CD4-positive, alpha-beta T cell (primary cell): ENCODE results near the gene CD226. TPM values are rescaled to one million over a fixed set of nuclear protein-coding genes. Genes with fewer than 3 reads are reported as not detected.
A peak's percentile ranks its signal among the peaks of the same experiment; 100 is the strongest.

Source experiments
- ATAC-seq: fragments of 200-7000 bp; cut with Tn5 transposase; one replicate; pipeline ENCODE4 v1.10.0; 2022; ENCODE audit warnings: mild to moderate bottlenecking; ENCODE audit not compliant: poor library complexity
- CTCF ChIA-PET: fragments of 350-600 bp; sonication (Branson Sonifier 250); formaldehyde crosslinking; loops from one replicate; lab custom pipeline; 2021; ENCODE audit warnings: antibody characterized with exemption, inconsistent platforms; lab: Charles Lee
- POLR2A ChIA-PET: fragments of 350-600 bp; sonication (Branson Sonifier 250); formaldehyde crosslinking; loops from one replicate; lab custom pipeline; 2021; ENCODE audit warnings: antibody characterized with exemption, inconsistent platforms; lab: Charles Lee
- DNase-seq, 14 experiments: peaks; one replicate each; pipeline ENCODE4 v3.0.0-alpha.2; 2013 to 2020; ENCODE audit warnings: mixed read lengths in 2 of 14
- H3K27ac ChIP-seq, 2 donors: one replicate each; pipeline versions ENCODE4 v1.5.1 to v1.7.0; 2013; ENCODE audit warnings: low read length in 2 of 2, low read depth in 1 of 2, mild to moderate bottlenecking in 1 of 2
- H3K27me3 ChIP-seq, 2 experiments: 1 replicate in 1 of 2; 2 replicates in 1 of 2; pipeline versions ENCODE4 v1.6.1 to v1.7.0; 2013; ENCODE audit warnings: low read length in 2 of 2, control low read depth in 1 of 2, mild to moderate bottlenecking in 1 of 2, moderate library complexity in 1 of 2; ENCODE audit not compliant: insufficient read depth in 2 of 2, control insufficient read depth in 1 of 2
- H3K36me3 ChIP-seq: one replicate; pipeline ENCODE4 v1.6.1; 2013; ENCODE audit warnings: low read length, control low read depth; ENCODE audit not compliant: insufficient read depth
- H3K4me1 ChIP-seq: one replicate; pipeline ENCODE4 v1.6.1; 2013; ENCODE audit warnings: low read length, control low read depth; ENCODE audit not compliant: insufficient read depth
- H3K4me3 ChIP-seq: one replicate; pipeline ENCODE4 v1.5.1; 2013; ENCODE audit warnings: mild to moderate bottlenecking, low read length, moderate library complexity
- H3K9me3 ChIP-seq, 2 experiments: 1 replicate in 1 of 2; 2 replicates in 1 of 2; pipeline versions ENCODE4 v1.6.1 to v1.7.0; 2013; ENCODE audit warnings: low read length in 2 of 2, mild to moderate bottlenecking in 2 of 2, control low read depth in 1 of 2, moderate library complexity in 1 of 2; ENCODE audit not compliant: control insufficient read depth in 1 of 2, insufficient read depth in 1 of 2
- H3K27ac Mint-ChIP-seq: one replicate; pipeline ENCODE4 v1.8.0; 2020; ENCODE audit warnings: mixed read lengths
- H3K27me3 Mint-ChIP-seq: one replicate; pipeline ENCODE4 v1.8.0; 2021; ENCODE audit warnings: mixed read lengths
- H3K36me3 Mint-ChIP-seq: one replicate; pipeline ENCODE4 v1.8.0; 2021; ENCODE audit warnings: low read depth, mixed read lengths
- H3K4me1 Mint-ChIP-seq: one replicate; pipeline ENCODE4 v1.8.0; 2021; ENCODE audit warnings: low read depth, mixed read lengths
- H3K4me3 Mint-ChIP-seq: one replicate; pipeline ENCODE4 v1.8.0; 2020; ENCODE audit warnings: mild to moderate bottlenecking, mixed read lengths
- H3K9me3 Mint-ChIP-seq: one replicate; pipeline ENCODE4 v1.8.0; 2020; ENCODE audit warnings: mixed read lengths
- CTCF ChIP-seq: fragments of 200-600 bp; IDR thresholded peaks from one replicate; pipeline ENCODE4 v1.8.0; 2022; ENCODE audit warnings: antibody characterized with exemption, mild to moderate bottlenecking
- intact Hi-C, 2 experiments: fragments of 100-400 bp; cut with DNase I in 1 of 2; cut with micrococcal nuclease in 1 of 2; formaldehyde crosslinking; loops; one replicate each; pipeline versions ENCODE4 v1.15.1 to v1.9.0; 2023 to 2025; cut with DNase I, micrococcal nuclease
- total RNA-seq, 174 experiments: library from RNA in 2 of 174; stranded (reverse) in 2 of 174; gene quantifications; one replicate each; pipeline ENCODE4 v1.2.3 and lab custom pipeline; 2021 to 2026

Gene CD226
- total RNA-seq, 2 experiments from 2014 or later = 74.0 to 74.8 TPM

DNA sequence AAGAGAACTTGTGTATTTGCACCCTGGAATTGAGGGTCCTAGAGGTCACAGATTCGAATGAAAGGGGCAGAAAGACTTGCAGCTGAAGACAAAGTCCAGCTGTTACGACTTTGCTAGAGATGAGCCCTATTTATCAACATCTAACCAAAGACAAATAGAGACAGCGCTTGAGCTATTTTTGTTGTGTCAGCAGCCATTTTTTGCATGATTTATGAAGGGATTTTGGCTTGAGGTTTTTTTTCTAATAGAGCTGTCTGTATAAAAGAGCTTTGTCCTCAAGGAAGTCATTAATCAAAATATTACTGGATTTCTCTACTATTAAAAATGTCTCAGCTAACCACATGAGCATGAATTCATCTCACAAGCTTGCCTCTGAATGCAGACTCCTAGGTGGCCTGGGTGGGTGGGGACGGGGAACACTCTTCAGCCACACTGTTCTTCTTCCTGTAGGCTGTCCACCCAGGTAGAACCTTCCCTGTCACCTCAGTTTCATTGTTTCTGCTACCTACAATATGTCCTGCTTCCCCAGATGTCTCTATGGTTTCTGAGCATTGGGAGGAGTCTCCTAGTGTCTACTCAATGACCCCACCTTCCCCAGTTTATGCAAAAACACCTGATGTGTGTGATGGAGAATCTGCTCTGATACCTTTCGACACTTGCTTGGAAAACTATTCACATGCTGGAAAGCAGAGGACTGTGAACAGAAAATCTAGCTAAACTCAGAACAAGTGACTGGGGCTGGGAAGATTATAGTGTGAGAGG is 7.2 kb upstream of the CD226 start:
- peak overlapping the region; percentile 54 to 75 for H3K27ac ChIP-seq
- no peaks in the 10 kb centered on the region for H3K36me3 ChIP-seq
- CTCF ChIA-PET = interaction anchor here (0.6 to 1.2 kb wide), 4 partner anchors 13 to 132 kb away, joined by 3 to 4 read pairs (median 3); no protein-coding TSS in a partner anchor
- Mint-ChIP-seq H3K27ac (no peak overlapping the region), H3K9me3 (no peaks in the 10 kb centered on the region), H3K36me3 (peaks cover 18% of the 10 kb centered on the region), H3K4me1 (peaks cover 40% of the 10 kb centered on the region), H3K27me3 (no peaks in the 10 kb centered on the region), H3K4me3 (no peak overlapping the region)
- no peak for TF ChIP-seq CTCF
- DNase-seq (peak in 3 of 14 experiments; percentile 43 to 59 (median 50)), ATAC-seq (peak; percentile 33)
- intact Hi-C loops = no loop called here
- H3K9me3 ChIP-seq = no peaks in the 10 kb centered on the region
- H3K27me3 ChIP-seq = no peaks in the 10 kb centered on the region
- POLR2A ChIA-PET = interaction anchor here (0.9 to 4.2 kb wide), 6 partner anchors 9 to 64 kb away, joined by 3 to 100 read pairs (median 3); no protein-coding TSS in a partner anchor
- peaks cover 61% of the 10 kb centered on the region for H3K4me1 ChIP-seq
- peak overlapping the region; percentile 65 for H3K4me3 ChIP-seq

DNA sequence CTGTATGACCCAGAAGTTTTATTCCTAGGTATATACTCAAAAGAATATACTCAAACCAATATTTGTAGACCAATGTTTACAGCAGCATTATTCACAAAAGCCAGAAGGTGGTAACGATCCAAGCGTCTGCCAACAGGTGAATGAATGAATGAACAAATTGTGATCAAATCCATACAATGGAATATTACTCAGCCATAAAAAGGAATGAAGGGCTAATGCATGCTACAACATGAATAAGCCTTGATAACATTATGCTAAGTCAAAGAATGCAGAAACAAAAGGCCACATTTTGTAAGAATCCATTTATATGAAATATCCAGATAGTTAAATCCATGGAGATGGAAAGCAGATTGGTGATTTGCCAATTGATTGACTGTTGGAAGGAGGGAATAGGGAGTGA is 5.5 kb upstream of the CD226 start:
- DNase-seq = no peak
- intact Hi-C loops = no loop called here
- CTCF ChIA-PET = no interaction called here
- no peaks in the 10 kb centered on the region for H3K27me3 Mint-ChIP-seq
- H3K4me1 Mint-ChIP-seq = peaks cover 40% of the 10 kb centered on the region
- Histone ChIP-seq H3K9me3 (no peaks in the 10 kb centered on the region), H3K27me3 (no peaks in the 10 kb centered on the region), H3K4me1 (peaks cover 62% of the 10 kb centered on the region), H3K4me3 (no peak overlapping the region), H3K36me3 (no peaks in the 10 kb centered on the region), H3K27ac (peak overlapping the region in 1 of 2 donors; percentile 35)
- peaks cover 18% of the 10 kb centered on the region for H3K36me3 Mint-ChIP-seq
- no peak overlapping the region for H3K27ac Mint-ChIP-seq
- POLR2A ChIA-PET = no interaction called here
- H3K4me3 Mint-ChIP-seq = peak overlapping the region; percentile 74
- ATAC-seq = no peak
- H3K9me3 Mint-ChIP-seq = no peaks in the 10 kb centered on the region
- no peak for TF ChIP-seq CTCF

DNA sequence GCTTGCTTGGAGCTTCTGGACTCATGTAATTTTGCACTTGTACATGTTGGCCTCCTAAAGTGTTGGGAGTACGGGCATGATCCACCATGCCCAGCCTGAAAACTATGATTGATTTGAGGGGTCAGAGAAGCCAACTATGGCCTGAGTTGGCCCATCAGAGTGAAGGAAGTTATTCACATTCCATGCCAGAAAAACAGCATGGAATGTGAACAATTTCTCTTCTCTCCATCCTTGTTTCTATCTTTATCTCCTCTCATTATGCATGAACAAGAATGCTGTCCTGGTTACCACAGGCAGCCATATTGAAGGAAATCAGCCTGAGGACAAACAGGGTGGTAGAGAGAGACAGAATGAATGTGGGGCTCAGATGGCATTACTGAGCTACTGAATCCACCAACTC is 3.5 kb upstream of the CD226 start:
- CTCF ChIA-PET = interaction anchor here (1.4 kb wide), 1 partner anchor 9 kb away, joined by 4 read pairs; no protein-coding TSS in a partner anchor
- Histone ChIP-seq H3K4me3 (no peak overlapping the region), H3K27ac (peak overlapping the region; percentile 8 to 19), H3K36me3 (no peaks in the 10 kb centered on the region), H3K27me3 (no peaks in the 10 kb centered on the region), H3K9me3 (no peaks in the 10 kb centered on the region), H3K4me1 (peaks cover 64% of the 10 kb centered on the region)
- Mint-ChIP-seq H3K36me3 (peaks cover 37% of the 10 kb centered on the region), H3K27ac (no peak overlapping the region), H3K9me3 (no peaks in the 10 kb centered on the region), H3K27me3 (no peaks in the 10 kb centered on the region), H3K4me3 (peak overlapping the region; percentile 62), H3K4me1 (peaks cover 40% of the 10 kb centered on the region)
- no peak for DNase-seq
- ATAC-seq = no peak
- TF ChIP-seq CTCF = no peak
- intact Hi-C loops = no loop called here
- POLR2A ChIA-PET = interaction anchor here (1.0 to 1.8 kb wide), 2 partner anchors 9 to 16 kb away, joined by 3 to 14 read pairs; no protein-coding TSS in a partner anchor
